HEK293 (cell line): ENCODE measurements around the gene JAZF1.

Experiments used
- CTCF ChIA-PET: fragments of 350-600 bp; formaldehyde crosslinking; extraction: SDS; loops from one replicate; lab custom pipeline; 2021; ENCODE audit warnings: antibody characterized with exemption; lab: Yijun Ruan, JAX
- POLR2A ChIA-PET: fragments of 300-600 bp; formaldehyde crosslinking; extraction: SDS; loops from one replicate; lab custom pipeline; 2020; ENCODE audit warnings: antibody characterized with exemption, inconsistent platforms; lab: Yijun Ruan, JAX
- H3K27ac ChIP-seq: fragments of 200-500 bp; sonication (Bioruptor generic); 2 replicates; pipeline ENCODE4 v1.5.1; 2014; ENCODE audit warnings: low read depth, low read length, control low read depth, inconsistent platforms; ENCODE audit errors: extremely low read depth
- H3K36me3 ChIP-seq, 2 experiments: fragments of 200-500 bp in 1 of 2; sonication (Bioruptor generic) in 1 of 2; 1 replicate in 1 of 2; 2 replicates in 1 of 2; pipeline ENCODE4 v1.5.1; 2014 to 2017; ENCODE audit warnings: inconsistent platforms in 2 of 2, low read length in 2 of 2; ENCODE audit not compliant: control insufficient read depth in 2 of 2, insufficient read depth in 1 of 2
- H3K4me1 ChIP-seq: fragments of 200-500 bp; sonication (Bioruptor generic); 2 replicates; pipeline ENCODE4 v1.5.1; 2014; ENCODE audit warnings: mild to moderate bottlenecking, low read length, inconsistent platforms; ENCODE audit not compliant: control insufficient read depth, insufficient read depth
- H3K4me3 ChIP-seq: 2 replicates; pipeline ENCODE4 v1.5.1; 2011; ENCODE audit warnings: low read depth, mild to moderate bottlenecking, control low read depth, low read length, moderate library complexity
- H3K9me3 ChIP-seq: fragments of 200-500 bp; sonication (Bioruptor generic); 2 replicates; pipeline ENCODE4 v1.5.1; 2014; ENCODE audit warnings: low read depth, low read length, inconsistent platforms; ENCODE audit not compliant: control insufficient read depth, insufficient read depth
- GFI1B ChIP-seq: fragments of 450-650 bp; formaldehyde crosslinking; IDR thresholded peaks from 2 replicates; pipeline ENCODE4 v1.5.1; 2016; ENCODE audit warnings: missing biosample characterization, missing genetic modification characterization
- HOXA7 ChIP-seq: sonication (generic); formaldehyde crosslinking; IDR thresholded peaks from 2 replicates; pipeline ENCODE4 v1.8.1; 2022; ENCODE audit warnings: missing genetic modification reagents, borderline replicate concordance
- IKZF3 ChIP-seq: fragments of 450-650 bp; IDR thresholded peaks from 2 replicates; pipeline ENCODE4 v1.5.0; 2018; ENCODE audit warnings: missing biosample characterization, mild to moderate bottlenecking, missing genetic modification characterization, moderate library complexity
- INSM2 ChIP-seq: fragments of 450-650 bp; formaldehyde crosslinking; IDR thresholded peaks from 2 replicates; pipeline ENCODE4 v1.5.1; 2016; ENCODE audit warnings: missing biosample characterization, missing genetic modification characterization
- KLF10 ChIP-seq: fragments of 450-650 bp; IDR thresholded peaks from 2 replicates; pipeline ENCODE4 v1.5.1; 2018; ENCODE audit warnings: missing biosample characterization, mild to moderate bottlenecking, missing genetic modification characterization
- REST ChIP-seq: fragments of 450-650 bp; formaldehyde crosslinking; IDR thresholded peaks from 2 replicates; pipeline ENCODE4 v1.5.1; 2016; ENCODE audit warnings: missing biosample characterization, missing genetic modification characterization
- SCRT2 ChIP-seq: fragments of 450-650 bp; formaldehyde crosslinking; IDR thresholded peaks from 2 replicates; pipeline ENCODE4 v1.5.1; 2016; ENCODE audit warnings: missing biosample characterization, missing genetic modification characterization
- ZBTB49 ChIP-seq: fragments of 450-650 bp; formaldehyde crosslinking; IDR thresholded peaks from 2 replicates; pipeline ENCODE4 v1.5.1; 2016; ENCODE audit warnings: missing biosample characterization, missing genetic modification characterization, low read depth
- ZFP41 ChIP-seq: fragments of 450-650 bp; formaldehyde crosslinking; IDR thresholded peaks from 2 replicates; pipeline ENCODE4 v1.5.1; 2016; ENCODE audit warnings: missing biosample characterization, missing genetic modification characterization, borderline replicate concordance
- ZFP69B ChIP-seq: fragments of 450-650 bp; formaldehyde crosslinking; IDR thresholded peaks from 2 replicates; pipeline ENCODE4 v1.5.1; 2016; ENCODE audit warnings: missing biosample characterization, missing genetic modification characterization
- ZIC2 ChIP-seq: fragments of 450-650 bp; formaldehyde crosslinking; IDR thresholded peaks from 2 replicates; pipeline ENCODE4 v1.5.1; 2016; ENCODE audit warnings: missing biosample characterization, missing genetic modification characterization
- ZNF2 ChIP-seq: fragments of 450-650 bp; formaldehyde crosslinking; IDR thresholded peaks from 2 replicates; pipeline ENCODE4 v1.5.1; 2016; ENCODE audit warnings: missing biosample characterization, missing genetic modification characterization
- ZNF24 ChIP-seq: fragments of 450-650 bp; formaldehyde crosslinking; IDR thresholded peaks from 2 replicates; pipeline ENCODE4 v1.5.1; 2016; ENCODE audit warnings: missing biosample characterization, missing genetic modification characterization
- ZNF292 ChIP-seq: fragments of 450-650 bp; formaldehyde crosslinking; IDR thresholded peaks from 2 replicates; pipeline ENCODE4 v1.5.1; 2016; ENCODE audit warnings: low read depth, missing biosample characterization, missing genetic modification characterization, borderline replicate concordance
- ZNF394 ChIP-seq: fragments of 450-650 bp; formaldehyde crosslinking; IDR thresholded peaks from 2 replicates; pipeline ENCODE4 v1.5.1; 2016; ENCODE audit warnings: missing biosample characterization, missing genetic modification characterization, mild to moderate bottlenecking, moderate library complexity, borderline replicate concordance
- ZNF404 ChIP-seq: fragments of 450-650 bp; formaldehyde crosslinking; IDR thresholded peaks from 2 replicates; pipeline ENCODE4 v1.5.1; 2017; ENCODE audit warnings: missing biosample characterization, missing genetic modification characterization
- ZNF544 ChIP-seq: fragments of 450-650 bp; formaldehyde crosslinking; IDR thresholded peaks from 2 replicates; pipeline ENCODE4 v1.5.0; 2017; ENCODE audit warnings: missing biosample characterization, missing genetic modification characterization
- ZNF707 ChIP-seq: fragments of 450-650 bp; formaldehyde crosslinking; IDR thresholded peaks from 2 replicates; pipeline ENCODE4 v1.5.1; 2016; ENCODE audit warnings: missing biosample characterization, missing genetic modification characterization

The JAZF1 gene

GRCh38 chr7:27952456-27953285 is 227.9 kb downstream of the JAZF1 start (continued):
- TF ChIP-seq REST (tag by site-specific recombination) (no peak), ZNF404 (tag by site-specific recombination) (no peak), SCRT2 (no peak)

- Histone ChIP-seq H3K4me1 (no peaks in the 10 kb centered on the region), H3K36me3 (no peaks in the 10 kb centered on the region), H3K4me3 (no peak overlapping the region), H3K9me3 (no peaks in the 10 kb centered on the region), H3K27ac (no peak overlapping the region)
- CTCF ChIA-PET, result interaction anchor here (1.0 kb wide), 1 partner anchor 29 kb away, joined by 3 read pairs; no protein-coding TSS in a partner anchor
- TF ChIP-seq ZNF707 (tag by site-specific recombination), result no peak
- no peak for TF ChIP-seq IKZF3 (tag by site-specific recombination)
- POLR2A ChIA-PET, result no interaction called here
Measured at GRCh38 chr7:27950123-27950522, 230.5 kb downstream of the JAZF1 start.

- H3K4me3 ChIP-seq, result no peak overlapping the region
- H3K36me3 ChIP-seq, result no peaks in the 10 kb centered on the region
- ChIA-PET CTCF (no interaction called here), POLR2A (no interaction called here)
- H3K9me3 ChIP-seq, result no peaks in the 10 kb centered on the region
- TF ChIP-seq ZNF292 (tag by site-specific recombination), result no peak
- no peak for TF ChIP-seq KLF10
- TF ChIP-seq ZNF2 (tag by site-specific recombination), result no peak
- TF ChIP-seq ZNF24, result no peak
- TF ChIP-seq ZFP41, result no peak
- no peak for TF ChIP-seq ZFP69B (tag by site-specific recombination)
- TF ChIP-seq ZNF544 (tag by site-specific recombination), result no peak
- TF ChIP-seq ZNF394, result no peak
- H3K4me1 ChIP-seq, result no peaks in the 10 kb centered on the region
- no peak overlapping the region for H3K27ac ChIP-seq
Measured at GRCh38 chr7:27948861-27949260, 231.7 kb downstream of the JAZF1 start.

GRCh38 chr7:27947586-27948278 is 232.9 kb downstream of the JAZF1 start:
- POLR2A ChIA-PET, result no interaction called here
- CTCF ChIA-PET, result no interaction called here
- TF ChIP-seq ZBTB49 (tag by site-specific recombination), result no peak
- TF ChIP-seq INSM2, result no peak
- TF ChIP-seq HOXA7 (CRISPR knock-in tag), result no peak
- no peak for TF ChIP-seq ZIC2
- TF ChIP-seq GFI1B, result no peak
- Histone ChIP-seq H3K9me3 (no peaks in the 10 kb centered on the region), H3K4me1 (no peaks in the 10 kb centered on the region), H3K4me3 (no peak overlapping the region), H3K36me3 (no peaks in the 10 kb centered on the region), H3K27ac (no peak overlapping the region)
